ENCODE measurements around the gene ADPRS.

- no peak for TF ChIP-seq CTCF (conservative IDR thresholded peaks at IDR 0.05; ENCODE audit: low read depth in 2 of 2)
- no peak for TF ChIP-seq ZNF462 (CRISPR knock-in tag; IDR thresholded peaks at IDR 0.05)
- TF ChIP-seq REST (IDR thresholded peaks at IDR 0.05; ENCODE audit: unreplicated experiment), result no peak
- TF ChIP-seq POLR2AphosphoS5 (IDR thresholded peaks at IDR 0.05; ENCODE audit: low read depth), result no peak
- TF ChIP-seq ZNF331 (CRISPR knock-in tag; IDR thresholded peaks at IDR 0.05; ENCODE audit: low read depth), result no peak
- TF ChIP-seq EZH2 (IDR thresholded peaks at IDR 0.05; ENCODE audit: low read depth, unreplicated experiment), result no peak
- no peak for TF ChIP-seq EZH2phosphoT487 (IDR thresholded peaks at IDR 0.05; ENCODE audit: unreplicated experiment)
- no peak for TF ChIP-seq ETS1 (IDR thresholded peaks at IDR 0.05)
- TF ChIP-seq JUNB (IDR thresholded peaks at IDR 0.05; ENCODE audit: unreplicated experiment), result no peak
- no peak for TF ChIP-seq NANOG (IDR thresholded peaks at IDR 0.05; ENCODE audit: borderline replicate concordance)
- TF ChIP-seq CREB1 (CRISPR knock-in tag; IDR thresholded peaks at IDR 0.05; ENCODE audit: low read depth), result no peak
Observed at GRCh38 chr1:36053978-36054377, 34.7 kb upstream of the ADPRS start.

All from GM23338 (cell line).